ENCODE data around the gene UGT3A1. TPM values are rescaled to one million over a fixed set of nuclear protein-coding genes. Genes with fewer than 3 reads are reported as not detected.
"Not testable (repeated sequence)": the region's sequence is repeated elsewhere in the genome, so short reads cannot be mapped to it uniquely, and the experiment has no call there.

UGT3A1 gene
- not detected for total RNA-seq
- polyA plus RNA-seq = not detected

GRCh38 chr5:35990941-35991611, at the start of gene UGT3A1:
Gene UGT3A1 (minus strand): TSS chr5:35991390. CDS start chr5:35991240, 150 bp downstream.
- CTCF ChIA-PET = no interaction called here
- Mint-ChIP-seq H3K4me1 (no peaks in the 10 kb centered on the region), H3K27ac (no peak within 1 kb of the TSS), H3K9me3 (no peaks in the 10 kb centered on the region), H3K36me3 (no peaks in the 10 kb centered on the region), H3K27me3 (peaks cover 11 to 56% of the 10 kb centered on the region in 2 donors), H3K4me3 (no peak within 1 kb of the TSS)
- no peaks in the 10 kb centered on the region for H3K27me3 ChIP-seq (ENCODE audit: insufficient read depth, low read length, poor library complexity, severe bottlenecking)
- no peaks in the 10 kb centered on the region for H3K36me3 ChIP-seq (ENCODE audit: insufficient read depth, low read length)
- H3K4me1 ChIP-seq (ENCODE audit: insufficient read depth, low read length) = no peaks in the 10 kb centered on the region
- POLR2A ChIA-PET = no interaction called here
- no peak for DNase-seq
- no peaks in the 10 kb centered on the region for H3K9me3 ChIP-seq (ENCODE audit: low read length)
- H3K27ac ChIP-seq (ENCODE audit: low read depth, low read length) = no peak within 1 kb of the TSS
- H3K4me3 ChIP-seq (ENCODE audit: low read length) = no peak within 1 kb of the TSS

GRCh38 chr5:36035696-36036095, 44.5 kb upstream of the UGT3A1 start:
- Mint-ChIP-seq H3K4me1 (no peaks in the 10 kb centered on the region), H3K9me3 (no peaks in the 10 kb centered on the region), H3K4me3 (no peak overlapping the region), H3K36me3 (no peaks in the 10 kb centered on the region), H3K27ac (no peak overlapping the region), H3K27me3 (peaks cover 2 to 38% of the 10 kb centered on the region in 2 donors)
- DNase-seq = no peak
- no peak overlapping the region for H3K4me3 ChIP-seq (ENCODE audit: low read length)
- H3K4me1 ChIP-seq (ENCODE audit: insufficient read depth, low read length) = no peaks in the 10 kb centered on the region
- CTCF ChIA-PET = no interaction called here
- POLR2A ChIA-PET = no interaction called here
- no peak overlapping the region for H3K27ac ChIP-seq (ENCODE audit: low read depth, low read length)
- H3K9me3 ChIP-seq (ENCODE audit: low read length) = no peaks in the 10 kb centered on the region
- H3K27me3 ChIP-seq (ENCODE audit: insufficient read depth, low read length, poor library complexity, severe bottlenecking) = no peaks in the 10 kb centered on the region
- H3K36me3 ChIP-seq (ENCODE audit: insufficient read depth, low read length) = no peaks in the 10 kb centered on the region

- H3K27ac ChIP-seq (ENCODE audit: low read depth, low read length); H3K27ac Mint-ChIP-seq; DNase-seq; H3K4me1 ChIP-seq (ENCODE audit: insufficient read depth, low read length); H3K36me3 ChIP-seq (ENCODE audit: insufficient read depth, low read length); POLR2A ChIA-PET; H3K9me3 ChIP-seq (ENCODE audit: low read length); H3K4me1 Mint-ChIP-seq; H3K9me3 Mint-ChIP-seq; H3K4me3 Mint-ChIP-seq; H3K27me3 ChIP-seq (ENCODE audit: insufficient read depth, low read length, poor library complexity, severe bottlenecking); H3K4me3 ChIP-seq (ENCODE audit: low read length); CTCF ChIA-PET; H3K36me3 Mint-ChIP-seq: not testable (repeated sequence)
- H3K27me3 Mint-ChIP-seq = peaks cover 2 to 46% of the 10 kb centered on the region in 2 donors
These were observed 43.4 kb upstream of the UGT3A1 start for GRCh38 chr5:36034536-36035134.

- H3K4me3 ChIP-seq (ENCODE audit: low read length) = no peak overlapping the region
- peaks cover 0 to 2% (median 0%) of the 10 kb centered on the region in 5 donors for H3K9me3 Mint-ChIP-seq
- H3K36me3 ChIP-seq (ENCODE audit: insufficient read depth, low read length) = no peaks in the 10 kb centered on the region
- H3K4me1 ChIP-seq (ENCODE audit: insufficient read depth, low read length) = no peaks in the 10 kb centered on the region
- DNase-seq = no peak
- H3K27me3 ChIP-seq (ENCODE audit: insufficient read depth, low read length, poor library complexity, severe bottlenecking) = no peaks in the 10 kb centered on the region
- ChIA-PET CTCF (no interaction called here), POLR2A (no interaction called here)
- no peak overlapping the region for H3K4me3 Mint-ChIP-seq
- H3K27ac Mint-ChIP-seq = no peak overlapping the region
- no peaks in the 10 kb centered on the region for H3K4me1 Mint-ChIP-seq
- no peak overlapping the region for H3K27ac ChIP-seq (ENCODE audit: low read depth, low read length)
- no peaks in the 10 kb centered on the region for H3K36me3 Mint-ChIP-seq
- peaks cover 9 to 52% of the 10 kb centered on the region in 2 donors for H3K27me3 Mint-ChIP-seq
- no peaks in the 10 kb centered on the region for H3K9me3 ChIP-seq (ENCODE audit: low read length)
These were observed 42.3 kb upstream of the UGT3A1 start for GRCh38 chr5:36033486-36033885.

GRCh38 chr5:36033047-36033446, 41.9 kb upstream of the UGT3A1 start:
- H3K4me3 Mint-ChIP-seq = no peak overlapping the region
- H3K27me3 Mint-ChIP-seq = peaks cover 9 to 51% of the 10 kb centered on the region in 2 donors
- DNase-seq = no peak

GRCh38 chr5:36031223-36031622, 40.0 kb upstream of the UGT3A1 start:
- Histone ChIP-seq H3K9me3 (ENCODE audit: low read length) (no peaks in the 10 kb centered on the region), H3K36me3 (ENCODE audit: insufficient read depth, low read length) (no peaks in the 10 kb centered on the region), H3K4me1 (ENCODE audit: insufficient read depth, low read length) (no peaks in the 10 kb centered on the region), H3K27me3 (ENCODE audit: insufficient read depth, low read length, poor library complexity, severe bottlenecking) (no peaks in the 10 kb centered on the region), H3K27ac (ENCODE audit: low read depth, low read length) (no peak overlapping the region), H3K4me3 (ENCODE audit: low read length) (no peak overlapping the region)
- no peaks in the 10 kb centered on the region for H3K4me1 Mint-ChIP-seq
- no peaks in the 10 kb centered on the region for H3K36me3 Mint-ChIP-seq
- POLR2A ChIA-PET = no interaction called here
- DNase-seq = no peak
- H3K27ac Mint-ChIP-seq = no peak overlapping the region
- CTCF ChIA-PET = no interaction called here
- peaks cover 0 to 3% (median 2%) of the 10 kb centered on the region in 5 donors for H3K9me3 Mint-ChIP-seq
- peaks cover 8 to 40% of the 10 kb centered on the region in 2 donors for H3K27me3 Mint-ChIP-seq
- H3K4me3 Mint-ChIP-seq = no peak overlapping the region

More at GRCh38 chr5:36033047-36033446, 41.9 kb upstream of the UGT3A1 start:
- no peaks in the 10 kb centered on the region for H3K36me3 ChIP-seq (ENCODE audit: insufficient read depth, low read length)
- no peaks in the 10 kb centered on the region for H3K4me1 ChIP-seq (ENCODE audit: insufficient read depth, low read length)
- H3K9me3 ChIP-seq (ENCODE audit: low read length) = no peaks in the 10 kb centered on the region
- ChIA-PET POLR2A (no interaction called here), CTCF (no interaction called here)
- no peak overlapping the region for H3K27ac ChIP-seq (ENCODE audit: low read depth, low read length)
- H3K27me3 ChIP-seq (ENCODE audit: insufficient read depth, low read length, poor library complexity, severe bottlenecking) = no peaks in the 10 kb centered on the region
- H3K36me3 Mint-ChIP-seq = no peaks in the 10 kb centered on the region
- no peak overlapping the region for H3K4me3 ChIP-seq (ENCODE audit: low read length)
- H3K27ac Mint-ChIP-seq = no peak overlapping the region
- H3K4me1 Mint-ChIP-seq = no peaks in the 10 kb centered on the region
- peaks cover 0 to 2% (median 0%) of the 10 kb centered on the region in 5 donors for H3K9me3 Mint-ChIP-seq

- H3K4me3 Mint-ChIP-seq = no peak overlapping the region
- H3K36me3 Mint-ChIP-seq = no peaks in the 10 kb centered on the region
- POLR2A ChIA-PET = no interaction called here
- no peak for DNase-seq
- Histone ChIP-seq H3K4me1 (ENCODE audit: insufficient read depth, low read length) (no peaks in the 10 kb centered on the region), H3K9me3 (ENCODE audit: low read length) (no peaks in the 10 kb centered on the region), H3K4me3 (ENCODE audit: low read length) (no peak overlapping the region), H3K36me3 (ENCODE audit: insufficient read depth, low read length) (no peaks in the 10 kb centered on the region), H3K27me3 (ENCODE audit: insufficient read depth, low read length, poor library complexity, severe bottlenecking) (no peaks in the 10 kb centered on the region), H3K27ac (ENCODE audit: low read depth, low read length) (no peak overlapping the region)
- no peaks in the 10 kb centered on the region for H3K4me1 Mint-ChIP-seq
- peaks cover 9 to 33% of the 10 kb centered on the region in 2 donors for H3K27me3 Mint-ChIP-seq
- CTCF ChIA-PET = no interaction called here
- peaks cover 0 to 6% (median 4%) of the 10 kb centered on the region in 5 donors for H3K9me3 Mint-ChIP-seq
- H3K27ac Mint-ChIP-seq = no peak overlapping the region
These were observed 38.7 kb upstream of the UGT3A1 start for GRCh38 chr5:36029914-36030313.

GRCh38 chr5:36028816-36029465, 37.8 kb upstream of the UGT3A1 start:
- no peak overlapping the region for H3K4me3 ChIP-seq (ENCODE audit: low read length)
- Mint-ChIP-seq H3K4me1 (no peaks in the 10 kb centered on the region), H3K36me3 (no peaks in the 10 kb centered on the region), H3K27me3 (peaks cover 15 to 39% of the 10 kb centered on the region in 2 donors), H3K9me3 (peaks cover 0 to 13% (median 8%) of the 10 kb centered on the region in 5 donors), H3K27ac (no peak overlapping the region), H3K4me3 (no peak overlapping the region)
- no peaks in the 10 kb centered on the region for H3K36me3 ChIP-seq (ENCODE audit: insufficient read depth, low read length)
- ChIA-PET POLR2A (no interaction called here), CTCF (no interaction called here)
- no peak for DNase-seq
- H3K4me1 ChIP-seq (ENCODE audit: insufficient read depth, low read length) = no peaks in the 10 kb centered on the region
- H3K27ac ChIP-seq (ENCODE audit: low read depth, low read length) = no peak overlapping the region
- no peaks in the 10 kb centered on the region for H3K27me3 ChIP-seq (ENCODE audit: insufficient read depth, low read length, poor library complexity, severe bottlenecking)
- no peaks in the 10 kb centered on the region for H3K9me3 ChIP-seq (ENCODE audit: low read length)

Data from CD8-positive, alpha-beta memory T cell (primary cell).